K562 (cell line): ENCODE results near the gene ANKS1B. TPM values are rescaled to one million over a fixed set of nuclear protein-coding genes. Genes with fewer than 3 reads are reported as not detected.

Source experiments
- ATAC-seq: fragments of 200-7000 bp; cut with Tn5 transposase; 3 replicates; pipeline ENCODE4 v1.9.1; 2020; ENCODE audit warnings: moderate library complexity
- BruUV-seq: library from RNA; stranded (reverse); fragments of 400-500 nt; replicated peaks from 2 replicates; lab custom pipeline; 2021; lab: Mats Ljungman, UMichigan
- CTCF ChIA-PET: fragments of 300-600 bp; formaldehyde crosslinking; extraction: SDS; loops from one replicate; lab custom pipeline; 2021; ENCODE audit warnings: low intra/inter-chr PET ratio; lab: Yijun Ruan, JAX
- POLR2A ChIA-PET: fragments of 300-600, 350-650 bp; sonication (Branson Sonifier 250); formaldehyde crosslinking; extraction: SDS; loops from one replicate; lab custom pipeline; 2021; ENCODE audit warnings: antibody characterized with exemption, inconsistent platforms; lab: Yijun Ruan, JAX
- DNase-seq, 4 experiments: peaks; one replicate each; pipeline versions ENCODE4 v3.0.0 to v3.0.0-alpha.2; 2011 to 2018; ENCODE audit warnings: low spot score in 3 of 4, mixed read lengths in 3 of 4; ENCODE audit errors: extremely low read depth in 1 of 4
- FAIRE-seq: peaks from 2 replicates; lab custom pipeline; 2011; peaks lifted over from hg19 to GRCh38; lab: Jason Lieb, UNC
- H2AFZ ChIP-seq: 2 replicates; pipeline ENCODE4 v1.6.0; 2011; ENCODE audit warnings: low read depth, low read length, control low read depth, inconsistent platforms
- H3K27ac ChIP-seq: fragments of 200-600 bp; 3 replicates; pipeline ENCODE4 v1.8.0; 2011; ENCODE audit warnings: low read depth, mild to moderate bottlenecking, control low read depth, inconsistent platforms, low read length, moderate library complexity, mixed read lengths; ENCODE audit errors: extremely low read depth
- H3K27me3 ChIP-seq, 2 experiments: fragments of 300-600 bp in 1 of 2; 2 replicates in 1 of 2; 3 replicates in 1 of 2; pipeline versions ENCODE4 v1.6.0 to v1.8.0; 2011; ENCODE audit warnings: inconsistent platforms in 2 of 2, low read length in 2 of 2, mild to moderate bottlenecking in 1 of 2, mixed read lengths in 1 of 2, moderate library complexity in 1 of 2; ENCODE audit not compliant: control insufficient read depth in 2 of 2, insufficient read depth in 2 of 2
- H3K36me3 ChIP-seq: fragments of 300-600 bp; 3 replicates; pipeline ENCODE4 v1.8.0; 2011; ENCODE audit warnings: mild to moderate bottlenecking, low read length, inconsistent platforms; ENCODE audit not compliant: control insufficient read depth, insufficient read depth
- H3K4me1 ChIP-seq, 2 experiments: fragments of 200-600 bp in 1 of 2; replicated peaks in 1 of 2; 2 replicates in 1 of 2; 3 replicates in 1 of 2; pipeline versions ENCODE4 v1.5.1 to v1.8.0; 2011; ENCODE audit warnings: inconsistent platforms in 2 of 2, low read length in 2 of 2, mild to moderate bottlenecking in 1 of 2, mixed read lengths in 1 of 2, moderate library complexity in 1 of 2; ENCODE audit not compliant: control insufficient read depth in 2 of 2, insufficient read depth in 2 of 2
- H3K4me2 ChIP-seq: 2 replicates; pipeline ENCODE4 v1.6.1; 2011; ENCODE audit warnings: low read length, control low read depth, inconsistent platforms, mixed read lengths; ENCODE audit not compliant: insufficient read depth
- H3K4me3 ChIP-seq: fragments of 200-600 bp; sonication (generic), shearing (Covaris generic); 2 replicates; pipeline ENCODE4 v1.5.1; 2016; ENCODE audit warnings: control low read depth, inconsistent platforms
- H3K79me2 ChIP-seq: fragments of 200-600 bp; 3 replicates; pipeline ENCODE4 v1.8.0; 2011; ENCODE audit warnings: low read length, inconsistent platforms; ENCODE audit not compliant: control insufficient read depth, insufficient read depth
- H3K9ac ChIP-seq, 2 experiments: 2 replicates each; pipeline versions ENCODE4 v1.6.0 to v1.6.1; 2011; ENCODE audit warnings: low read depth in 2 of 2, low read length in 2 of 2, control low read depth in 1 of 2, inconsistent platforms in 1 of 2, mild to moderate bottlenecking in 1 of 2, mixed read lengths in 1 of 2; ENCODE audit not compliant: insufficient read depth in 1 of 2
- H3K9me1 ChIP-seq: one replicate; pipeline ENCODE4 v1.6.0; 2011; ENCODE audit warnings: inconsistent platforms, mild to moderate bottlenecking, low read length, moderate library complexity; ENCODE audit not compliant: control insufficient read depth, insufficient read depth
- H3K9me3 ChIP-seq: replicated peaks from 2 replicates; pipeline ENCODE4 v1.5.1; 2011; ENCODE audit warnings: low read depth, low read length, inconsistent platforms; ENCODE audit not compliant: control insufficient read depth, insufficient read depth
- H4K20me1 ChIP-seq: replicated peaks from 2 replicates; pipeline ENCODE4 v1.6.1; 2011; ENCODE audit warnings: low read length, inconsistent platforms, mixed read lengths; ENCODE audit not compliant: control insufficient read depth, insufficient read depth
- AFF1 ChIP-seq, 2 experiments: fragments of 450-650 bp; IDR thresholded peaks; 2 replicates each; pipeline ENCODE4 v1.6.1; 2018; ENCODE audit warnings: mild to moderate bottlenecking in 2 of 2, low read depth in 1 of 2; ENCODE audit not compliant: partially characterized antibody in 2 of 2
- CLOCK ChIP-seq: fragments of 250-450 bp; sonication (Bioruptor Pico); IDR thresholded peaks from 2 replicates; pipeline ENCODE4 v1.4.0; 2020; ENCODE audit warnings: mild to moderate bottlenecking, moderate library complexity, borderline replicate concordance
- FOXJ3 ChIP-seq: sonication (generic); formaldehyde crosslinking; IDR thresholded peaks from 2 replicates; pipeline ENCODE4 v1.4.0; 2020; ENCODE audit warnings: mild to moderate bottlenecking, missing genetic modification reagents
- FOXK2 ChIP-seq, 2 experiments: fragments of 450-650 bp; IDR thresholded peaks in 1 of 2; conservative IDR thresholded peaks in 1 of 2; 2 replicates each; pipeline ENCODE4 v1.6.1; 2016; ENCODE audit warnings: low read depth in 2 of 2, mild to moderate bottlenecking in 1 of 2
- HBP1 ChIP-seq: fragments of 450-650 bp; formaldehyde crosslinking; IDR thresholded peaks from 2 replicates; pipeline ENCODE4 v1.4.0; 2022; ENCODE audit warnings: missing genetic modification characterization
- HIVEP1 ChIP-seq: fragments of 250-450 bp; sonication (Bioruptor Pico); IDR thresholded peaks from 2 replicates; pipeline ENCODE4 v1.4.0; 2020; ENCODE audit warnings: mild to moderate bottlenecking
- KLF6 ChIP-seq: fragments of 250-450 bp; sonication (Bioruptor Pico); IDR thresholded peaks from 2 replicates; pipeline ENCODE4 v1.4.0; 2020; ENCODE audit warnings: mild to moderate bottlenecking, moderate library complexity, borderline replicate concordance
- ZHX1 ChIP-seq: fragments of 150-350 bp; conservative IDR thresholded peaks from 2 replicates; pipeline ENCODE4 v1.6.1; 2014; ENCODE audit warnings: low read length
- ZNF75A ChIP-seq: fragments of 450-650 bp; formaldehyde crosslinking; IDR thresholded peaks from 2 replicates; pipeline ENCODE4 v1.4.0; 2020; ENCODE audit warnings: mild to moderate bottlenecking
- WGBS: fragments of 100-300 bp; shearing (Covaris generic); methylation state at CpG from one replicate; pipeline ENCODE4 v1.1.6; 2016; ENCODE audit warnings: low coverage, mixed read lengths; ENCODE audit not compliant: insufficient coverage; ENCODE audit errors: missing lambda C conversion rate; 5-methylcytosine and 5-hydroxymethylcytosine counted together
- in situ Hi-C: fragments of 300-500 bp; cut with MboI; formaldehyde crosslinking; loops from 4 replicates; pipeline ENCODE4 v1.15.0; 2018; ENCODE audit warnings: inconsistent platforms, mixed read lengths
- intact Hi-C: fragments of 100-400 bp; cut with micrococcal nuclease; formaldehyde crosslinking; loops from 2 replicates; pipeline ENCODE4 v1.14.2; 2022
- polyA plus RNA-seq, 8 experiments: library from polyadenylated mRNA; depleted of rRNA in 4 of 8; stranded (reverse) in 5 of 8; unstranded in 3 of 8; fragments of >200 nt; fragmentation: Nextera tagmentation in 2 of 8; fragmentation: Illumina TruSeq in 1 of 8; extraction: Ambion mirVana in 2 of 8; extraction: Trizol in 1 of 8; gene quantifications; 2 replicates each; pipeline versions ENCODE4 v1.2.1 to v1.2.3, GENCODE V29; 2011 to 2014; ENCODE audit warnings: inconsistent platforms in 1 of 8, missing spikeins in 1 of 8
- total RNA-seq, 7 experiments: library from RNA; depleted of rRNA in 6 of 7; stranded (reverse); fragments of >200 nt in 6 of 7; fragmentation: Illumina TruSeq in 2 of 7; extraction: Trizol in 2 of 7; gene quantifications; 2 replicates each; pipeline versions ENCODE4 v1.2.1 to v1.2.3, GENCODE V29; 2011 to 2021; ENCODE audit warnings: low replicate concordance in 1 of 7
- TF ChIP-seq, protein P1 (sequence below): sonication (generic); formaldehyde crosslinking; IDR thresholded peaks from 2 replicates; pipeline ENCODE4 v1.8.1; 2022; ENCODE audit warnings: missing genetic modification reagents

Gene ANKS1B
- total and polyA plus RNA-seq, 9 of the 15 experiments (the other 6 are each of a cell fraction or from before 2014, with no cell fraction given), result 0.04 to 0.47 (median 0.28) TPM; not detected in 4

DNA sequence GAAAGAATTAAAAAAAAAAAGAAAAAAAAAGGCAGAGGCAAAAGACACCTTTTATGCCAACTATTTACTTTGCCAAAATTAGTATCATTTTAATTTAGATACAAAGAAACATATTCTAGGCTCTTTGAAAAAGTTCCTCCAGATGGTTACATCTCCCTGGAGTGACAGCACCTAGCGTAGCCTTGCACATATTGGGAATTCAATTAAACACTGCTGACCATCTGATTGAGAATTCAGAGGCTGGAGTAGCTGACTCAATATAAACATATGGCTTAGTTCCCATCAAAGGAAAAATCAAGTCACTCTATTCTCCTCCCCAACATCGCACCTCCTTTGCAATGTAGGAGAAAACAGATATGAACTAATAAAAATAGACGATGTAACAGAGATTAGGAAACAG lies 36.4 kb downstream of the ANKS1B start:
- H3K4me1 ChIP-seq, result no peaks in the 10 kb centered on the region
- no peak overlapping the region for H3K4me3 ChIP-seq
- no peaks in the 10 kb centered on the region for H4K20me1 ChIP-seq
- ATAC-seq (no peak), FAIRE-seq (no peak), DNase-seq (no peak)
- intact Hi-C loops (no loop called here), in situ Hi-C loops (no loop called here)
- H3K79me2 ChIP-seq, result no peaks in the 10 kb centered on the region
- ChIA-PET CTCF (no interaction called here), POLR2A (no interaction called here)
- no peaks in the 10 kb centered on the region for H3K9me3 ChIP-seq
- H3K9me1 ChIP-seq, result no peaks in the 10 kb centered on the region
- no peak overlapping the region for H3K27ac ChIP-seq
- BruUV-seq, result no TSS peak
- no peaks in the 10 kb centered on the region for H3K27me3 ChIP-seq
- WGBS, result 4% methylated on average over 3 of the region's 3 CpGs
- no peak overlapping the region for H3K4me2 ChIP-seq
- H3K36me3 ChIP-seq, result no peaks in the 10 kb centered on the region
- no peak overlapping the region for H2AFZ ChIP-seq
- H3K9ac ChIP-seq, result no peak overlapping the region
- TF ChIP-seq KLF6 (CRISPR knock-in tag) (no peak), CLOCK (CRISPR knock-in tag) (no peak), ZNF75A (no peak), FOXK2 (conservative IDR thresholded peaks at IDR 0.05 in 1 of 2, IDR thresholded peaks at IDR 0.05 in 1 of 2; ENCODE audit: low read depth in 2 of 2) (no peak), FOXJ3 (CRISPR knock-in tag) (no peak), HIVEP1 (CRISPR knock-in tag) (no peak), HBP1 (CRISPR knock-in tag) (no peak), ZHX1 (no peak), AFF1 (IDR thresholded peaks at IDR 0.05; ENCODE audit: low read depth in 1 of 2, partially characterized antibody in 2 of 2) (no peak)
- TF ChIP-seq, protein P1, sequence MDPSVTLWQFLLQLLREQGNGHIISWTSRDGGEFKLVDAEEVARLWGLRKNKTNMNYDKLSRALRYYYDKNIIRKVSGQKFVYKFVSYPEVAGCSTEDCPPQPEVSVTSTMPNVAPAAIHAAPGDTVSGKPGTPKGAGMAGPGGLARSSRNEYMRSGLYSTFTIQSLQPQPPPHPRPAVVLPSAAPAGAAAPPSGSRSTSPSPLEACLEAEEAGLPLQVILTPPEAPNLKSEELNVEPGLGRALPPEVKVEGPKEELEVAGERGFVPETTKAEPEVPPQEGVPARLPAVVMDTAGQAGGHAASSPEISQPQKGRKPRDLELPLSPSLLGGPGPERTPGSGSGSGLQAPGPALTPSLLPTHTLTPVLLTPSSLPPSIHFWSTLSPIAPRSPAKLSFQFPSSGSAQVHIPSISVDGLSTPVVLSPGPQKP (CRISPR knock-in tag), result no peak
